Spleen (tissue), 7 donors: Measurements from ENCODE around the gene AP3B1.

Experiments
- CTCF ChIP-seq, 11 experiments: fragments of 200-600 bp in 7 of 11; fragments of 450-650 bp in 4 of 11; sonication (generic) in 4 of 11; IDR thresholded peaks in 8 of 11; conservative IDR thresholded peaks in 3 of 11; 1 replicate in 7 of 11; 2 replicates in 4 of 11; pipeline versions ENCODE4 v1.4.0 to v1.8.0; 2016 to 2021; ENCODE audit warnings: antibody characterized with exemption in 11 of 11, inconsistent platforms in 4 of 11, mild to moderate bottlenecking in 1 of 11
- POLR2A ChIP-seq, 3 donors: fragments of 450-650 bp; IDR thresholded peaks; one replicate each; pipeline ENCODE4 v1.5.1; 2017; ENCODE audit warnings: antibody characterized with exemption in 3 of 3, mild to moderate bottlenecking in 1 of 3
- POLR2AphosphoS5 ChIP-seq, 3 donors: sonication (generic); formaldehyde crosslinking; IDR thresholded peaks; one replicate each; pipeline ENCODE4 v1.5.1; 2017; ENCODE audit warnings: antibody characterized with exemption in 3 of 3
- donor health status: DM: no; HTN: no; CAD: no; lungs with moderate emphysema.
- donor health status: DM: no; HTN: no; CAD: no.
- donor health status: DM: no; HTN: no; CAD: no.

GRCh38 chr5:78050888-78051287, 243.6 kb downstream of the AP3B1 start:
- TF ChIP-seq CTCF (IDR thresholded peaks at IDR 0.05 in 8 of 11, conservative IDR thresholded peaks at IDR 0.05 in 3 of 11): no peak
- TF ChIP-seq POLR2AphosphoS5 (IDR thresholded peaks at IDR 0.05): no peak
- TF ChIP-seq POLR2A (IDR thresholded peaks at IDR 0.05): no peak
